ENCODE measurements around the gene GRIP1.

DNA sequence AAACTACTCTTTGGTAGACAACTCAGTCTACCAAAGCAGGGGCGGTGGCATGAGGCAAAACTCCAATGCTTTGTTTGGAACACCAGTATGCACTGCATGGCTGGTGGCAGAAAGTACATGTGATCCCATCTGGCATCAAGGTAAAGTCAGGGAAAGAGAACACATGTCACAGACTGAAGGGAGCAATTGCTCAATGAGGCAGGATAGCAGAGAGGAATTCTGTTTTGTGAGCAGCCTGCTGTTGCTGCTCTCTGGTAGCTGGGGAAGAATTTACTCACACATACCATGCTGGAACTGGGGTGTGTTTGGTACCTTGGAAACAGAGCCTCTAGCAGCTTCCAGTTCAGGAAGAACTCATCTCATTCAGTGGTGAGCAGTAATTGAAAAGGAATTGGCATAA, 291.8 kb downstream of the GRIP1 start:
- no peak for TF ChIP-seq POLR2A (IDR thresholded peaks at IDR 0.05; ENCODE audit: low read depth, low read length)
- TF ChIP-seq POLR2AphosphoS5 (IDR thresholded peaks at IDR 0.05; ENCODE audit: low read depth, low read length): no peak
